SK-N-SH (cell line): ENCODE data around the gene SHROOM3. TPM values are rescaled to one million over a fixed set of nuclear protein-coding genes. Genes with fewer than 3 reads are reported as not detected.

ENCODE experiments used
- CTCF ChIA-PET: fragments of 300-600, 350-600 bp; formaldehyde crosslinking; extraction: SDS; loops from one replicate; lab custom pipeline; 2021; lab: Yijun Ruan, JAX
- POLR2A ChIA-PET: fragments of 350-600 bp; sonication (Branson Sonifier 250); formaldehyde crosslinking; extraction: SDS; loops from one replicate; lab custom pipeline; 2020; ENCODE audit warnings: antibody characterized with exemption, inconsistent platforms; lab: Yijun Ruan, JAX
- DNase-seq: peaks from one replicate; pipeline ENCODE4 v3.0.0; 2012
- H2AFZ ChIP-seq: fragments of 200-600 bp; sonication (generic); 2 replicates; pipeline ENCODE4 v1.8.1; 2016; ENCODE audit warnings: antibody characterized with exemption, mild to moderate bottlenecking, low read depth
- H3F3A ChIP-seq: fragments of 200-600 bp; sonication (generic); replicated peaks from 2 replicates; pipeline ENCODE3; 2016; ENCODE audit warnings: antibody characterized with exemption, mild to moderate bottlenecking; ENCODE audit not compliant: insufficient read depth
- H3K27ac ChIP-seq, 2 experiments: fragments of 200-500 bp in 1 of 2; fragments of 200-600 bp in 1 of 2; sonication (Bioruptor generic) in 1 of 2; sonication (generic), shearing (Covaris generic) in 1 of 2; 2 replicates each; pipeline versions ENCODE4 v1.5.1 to v1.6.1; 2014 to 2016; ENCODE audit warnings: low read depth in 2 of 2, inconsistent platforms in 1 of 2, low read length in 1 of 2, mild to moderate bottlenecking in 1 of 2, mixed read lengths in 1 of 2
- H3K27me3 ChIP-seq: fragments of 200-600 bp; sonication (generic), shearing (Covaris generic); 2 replicates; pipeline ENCODE4 v1.6.1; 2016; ENCODE audit warnings: mixed run types; ENCODE audit not compliant: insufficient read depth
- H3K36me3 ChIP-seq, 2 experiments: fragments of 200-500 bp in 1 of 2; fragments of 200-600 bp in 1 of 2; sonication (Bioruptor generic) in 1 of 2; sonication (generic) in 1 of 2; replicated peaks in 1 of 2; 2 replicates each; pipeline versions ENCODE3 to v1.5.1; 2014 to 2016; ENCODE audit warnings: low read length in 1 of 2, mild to moderate bottlenecking in 1 of 2; ENCODE audit not compliant: insufficient read depth in 2 of 2, control insufficient read depth in 1 of 2
- H3K4me1 ChIP-seq, 2 experiments: fragments of 200-500 bp in 1 of 2; fragments of 200-600 bp in 1 of 2; sonication (Bioruptor generic) in 1 of 2; sonication (generic), shearing (Covaris generic) in 1 of 2; 2 replicates each; pipeline versions ENCODE4 v1.5.1 to v1.6.1; 2014 to 2016; ENCODE audit warnings: low read depth in 1 of 2, low read length in 1 of 2, mixed run types in 1 of 2; ENCODE audit not compliant: insufficient read depth in 2 of 2, control insufficient read depth in 1 of 2
- H3K4me2 ChIP-seq: fragments of 200-600 bp; sonication (generic), shearing (Covaris generic); 2 replicates; pipeline ENCODE4 v1.6.1; 2017; ENCODE audit warnings: mixed run types
- H3K4me3 ChIP-seq, 2 experiments: fragments of 200-500 bp in 1 of 2; fragments of 200-600 bp in 1 of 2; sonication (Bioruptor generic) in 1 of 2; sonication (generic), shearing (Covaris generic) in 1 of 2; 2 replicates each; pipeline versions ENCODE4 v1.5.1 to v1.8.1; 2014 to 2016; ENCODE audit warnings: low read depth in 2 of 2, inconsistent platforms in 1 of 2, low read length in 1 of 2, mild to moderate bottlenecking in 1 of 2, mixed read lengths in 1 of 2, moderate library complexity in 1 of 2
- H3K79me2 ChIP-seq: fragments of 200-600 bp; sonication (generic); 2 replicates; pipeline ENCODE4 v1.8.1; 2017; ENCODE audit warnings: mild to moderate bottlenecking; ENCODE audit not compliant: insufficient read depth
- H3K9ac ChIP-seq: fragments of 200-600 bp; sonication (generic); 2 replicates; pipeline ENCODE4 v1.6.1; 2017; ENCODE audit warnings: mixed run types
- H3K9me2 ChIP-seq: fragments of 200-600 bp; sonication (generic); 2 replicates; pipeline ENCODE4 v1.6.1; 2017; ENCODE audit warnings: mixed run types
- H3K9me3 ChIP-seq: fragments of 200-600 bp; sonication (generic); 2 replicates; pipeline ENCODE4 v1.6.1; 2017; ENCODE audit warnings: mixed run types, mild to moderate bottlenecking, moderate library complexity
- H4K20me1 ChIP-seq: fragments of 200-600 bp; sonication (generic); 2 replicates; pipeline ENCODE4 v1.6.1; 2017; ENCODE audit warnings: mild to moderate bottlenecking, mixed run types; ENCODE audit not compliant: insufficient read depth
- FOSL2 ChIP-seq: IDR thresholded peaks from 2 replicates; pipeline ENCODE4 v1.4.0; 2012; ENCODE audit warnings: low read depth, mild to moderate bottlenecking, moderate library complexity, borderline replicate concordance
- GABPA ChIP-seq: IDR thresholded peaks from 2 replicates; pipeline ENCODE4 v1.4.0; 2012; ENCODE audit warnings: low read depth, mild to moderate bottlenecking
- IRF3 ChIP-seq: fragments of 150-350 bp; IDR thresholded peaks from 2 replicates; pipeline ENCODE4 v1.6.1; 2016; ENCODE audit warnings: mild to moderate bottlenecking, low read depth, low read length
- JUND ChIP-seq: IDR thresholded peaks from 2 replicates; pipeline ENCODE4 v1.4.0; 2012
- MAX ChIP-seq: IDR thresholded peaks from 2 replicates; pipeline ENCODE4 v1.4.0; 2012; ENCODE audit warnings: low read depth
- MEF2A ChIP-seq: IDR thresholded peaks from 2 replicates; pipeline ENCODE4 v1.4.0; 2012; ENCODE audit warnings: low read depth, borderline replicate concordance
- PBX3 ChIP-seq: IDR thresholded peaks from 2 replicates; pipeline ENCODE4; 2012
- POLR2AphosphoS5 ChIP-seq: IDR thresholded peaks from 2 replicates; pipeline ENCODE4 v1.6.1; 2012; ENCODE audit warnings: low read depth, low read length
- RAD21 ChIP-seq: IDR thresholded peaks from 2 replicates; pipeline ENCODE4 v1.6.1; 2012; ENCODE audit warnings: mild to moderate bottlenecking, low read length
- RCOR1 ChIP-seq: fragments of 150-350 bp; IDR thresholded peaks from 2 replicates; pipeline ENCODE4 v1.6.1; 2017; ENCODE audit warnings: antibody characterized with exemption, low read length
- REST ChIP-seq: IDR thresholded peaks from 2 replicates; pipeline ENCODE4 v1.6.1; 2012; ENCODE audit warnings: mild to moderate bottlenecking, low read depth, low read length, moderate library complexity
- SIN3A ChIP-seq: IDR thresholded peaks from 2 replicates; pipeline ENCODE4 v1.6.1; 2012; ENCODE audit warnings: low read depth, mild to moderate bottlenecking, low read length, moderate library complexity, borderline replicate concordance
- TAF1 ChIP-seq: IDR thresholded peaks from 2 replicates; pipeline ENCODE4 v1.6.1; 2012; ENCODE audit warnings: low read depth, mild to moderate bottlenecking, low read length, moderate library complexity, borderline replicate concordance
- TCF12 ChIP-seq: IDR thresholded peaks from 2 replicates; pipeline ENCODE4 v1.4.0; 2012
- YY1 ChIP-seq: IDR thresholded peaks from 2 replicates; pipeline ENCODE4 v1.4.0; 2012; ENCODE audit warnings: low read depth, mild to moderate bottlenecking
- ZBTB33 ChIP-seq: IDR thresholded peaks from 2 replicates; pipeline ENCODE4 v1.4.0; 2012; ENCODE audit warnings: low read depth, borderline replicate concordance
- WGBS: methylation state at CpG from one replicate; pipeline ENCODE4 v1.1.6; 2017; ENCODE audit warnings: low lambda C conversion rate; 5-methylcytosine and 5-hydroxymethylcytosine counted together
- polyA plus RNA-seq, 3 experiments: library from polyadenylated mRNA; depleted of rRNA; stranded (reverse); fragments of >200 nt; gene quantifications; 2 replicates each; pipeline ENCODE4 v1.2.3, GENCODE V29; 2012

SHROOM3 gene
- polyA plus RNA-seq, 1 of the 3 experiments (the other 2 are of a cell fraction), result 4.3 TPM

GRCh38 chr4:76692761-76693160 is 257.7 kb downstream of the SHROOM3 start:
- Histone ChIP-seq H3K79me2 (peaks cover 98% of the 10 kb centered on the region), H3K9me2 (no peaks in the 10 kb centered on the region), H3K36me3 (peaks cover 3 to 7% of the 10 kb centered on the region in 2 experiments), H3K27me3 (no peaks in the 10 kb centered on the region), H3K4me1 (peaks cover 30 to 34% of the 10 kb centered on the region in 2 experiments), H3K9ac (no peak overlapping the region), H3K4me3 (no peak overlapping the region), H2AFZ (no peak overlapping the region), H3K4me2 (no peak overlapping the region), H3K27ac (peak overlapping the region in 1 of 2 experiments; percentile 99; a peak in 2 of 4 replicates), H3F3A (peaks cover 3% of the 10 kb centered on the region), H4K20me1 (no peaks in the 10 kb centered on the region), H3K9me3 (no peaks in the 10 kb centered on the region)
- no peak for DNase-seq
- CTCF ChIA-PET, result interaction anchor here (1.3 to 1.6 kb wide), 2 partner anchors 26 to 40 kb away, joined by 3 read pairs; no protein-coding TSS in a partner anchor
- POLR2A ChIA-PET, result interaction anchor here (0.6 kb wide), 1 partner anchor 208 kb away, joined by 4 read pairs; no protein-coding TSS in a partner anchor
- no peak for TF ChIP-seq MEF2A
- TF ChIP-seq PBX3, result no peak
- TF ChIP-seq ZBTB33, result no peak
- TF ChIP-seq TAF1, result no peak
- no peak for TF ChIP-seq MAX
- no peak for TF ChIP-seq SIN3A
- no peak for TF ChIP-seq JUND
- no peak for TF ChIP-seq FOSL2
- no peak for TF ChIP-seq TCF12
- TF ChIP-seq RCOR1, result no peak
- TF ChIP-seq RAD21, result no peak
- no peak for TF ChIP-seq IRF3
- TF ChIP-seq YY1, result no peak
- TF ChIP-seq POLR2AphosphoS5, result no peak
- TF ChIP-seq GABPA, result no peak
- TF ChIP-seq REST, result no peak
- WGBS, result 92% methylated on average over 2 of the region's 2 CpGs
